Heart right ventricle (tissue), 16 donors: ENCODE results near the gene MEGF11. TPM values are rescaled to one million over a fixed set of nuclear protein-coding genes. Genes with fewer than 3 reads are reported as not detected.

Experiments
- ATAC-seq, 8 donors: fragments of 200-7000 bp; cut with Tn5 transposase; one replicate each; pipeline ENCODE4 v1.9.1; 2020; ENCODE audit warnings: mild to moderate bottlenecking in 8 of 8, moderate library complexity in 8 of 8, moderate number of reproducible peaks in 1 of 8
- DNase-seq, 2 donors: peaks; one replicate each; pipeline ENCODE4 v3.0.0-alpha.2; 2020
- H3K27ac ChIP-seq, 10 donors: fragments of 200-600 bp; sonication (generic) in 2 of 10; one replicate each; pipeline versions ENCODE4 v1.5.0 to v1.8.0; 2020 to 2022; ENCODE audit warnings: mild to moderate bottlenecking in 3 of 10
- H3K27me3 ChIP-seq, 7 donors: fragments of 200-600 bp; one replicate each; pipeline ENCODE4 v1.8.0; 2021 to 2022; ENCODE audit warnings: mild to moderate bottlenecking in 2 of 7
- H3K36me3 ChIP-seq, 9 donors: fragments of 200-600 bp; sonication (generic) in 1 of 9; one replicate each; pipeline versions ENCODE4 v1.5.0 to v1.8.0; 2020 to 2022; ENCODE audit warnings: mild to moderate bottlenecking in 2 of 9
- H3K4me1 ChIP-seq, 9 donors: fragments of 200-600 bp; sonication (generic) in 1 of 9; one replicate each; pipeline versions ENCODE4 v1.5.0 to v1.8.0; 2020 to 2022; ENCODE audit warnings: mild to moderate bottlenecking in 4 of 9
- H3K4me3 ChIP-seq, 10 donors: fragments of 200-600 bp; sonication (generic) in 2 of 10; one replicate each; pipeline versions ENCODE4 v1.5.0 to v1.8.0; 2020 to 2022; ENCODE audit warnings: mild to moderate bottlenecking in 7 of 10, moderate library complexity in 2 of 10
- H3K9me3 ChIP-seq, 11 donors: fragments of 200-600 bp in 10 of 11; sonication (generic) in 2 of 11; one replicate each; pipeline versions ENCODE4 v1.5.0 to v1.8.0; 2013 to 2022; ENCODE audit warnings: mild to moderate bottlenecking in 2 of 11, control low read depth in 1 of 11, moderate library complexity in 1 of 11
- WGBS, 2 donors: extraction: QIAGEN DNeasy Blood & Tissue Kit; methylation state at CpG; one replicate each; pipeline ENCODE4 v1.1.7; 2013; ENCODE audit warnings: inconsistent platforms in 1 of 2; 5-methylcytosine and 5-hydroxymethylcytosine counted together
- intact Hi-C, 10 donors: fragments of 100-400 bp; cut with DNase I; formaldehyde crosslinking; loops; one replicate each; pipeline versions ENCODE4 v1.11.1 to v1.14.2; 2022
- polyA plus RNA-seq, 2 donors: library from polyadenylated mRNA; stranded (reverse); fragments of 200-250 nt; gene quantifications; one replicate each; pipeline ENCODE4 v1.2.3, GENCODE V29; 2013
- total RNA-seq, 10 donors: library from RNA; stranded (reverse); fragmentation: NEBNext Ultra II Directional in 3 of 10; extraction: Animal tissue kit (Norgen Biotek cat#: 25700) in 3 of 10; gene quantifications; one replicate each; pipeline versions ENCODE4 v1.2.1 to v1.2.4, GENCODE V29; 2021 to 2023
- TF ChIP-seq, protein P1 (sequence below), 9 donors: fragments of 200-600 bp; sonication (generic) in 2 of 9; IDR thresholded peaks; one replicate each; pipeline versions ENCODE4 v1.5.0 to v1.8.0; 2021 to 2022; ENCODE audit warnings: antibody characterized with exemption in 9 of 9, mild to moderate bottlenecking in 5 of 9, moderate library complexity in 1 of 9
- donor health status: Arrhythmogenic right ventricular cardiomyopathy.
- donor health status: ischemic (EF 13 %, LVEDD 7.1; RV severe dilation, severe dysfunction).
- donor health status: healthy with polysubstance abuse.
- donor health status: DM: no; HTN: yes; CAD: no.
- donor health status: DM: no; HTN: no; CAD: no.
- donor health status: ischemic (EF 25% LVEDD 6.9; RV normal size, moderate dysfunction).
- donor health status: ischemic (EF 25% LVEDD 5.7; RV mildly dilated, moderate dysfunction).
- donor health status: healthy.
- donor health status: DM: yes; HTN: yes; CAD: no.
- donor health status: Ischemic cardiomyopathy.
- donor health status: ischemic (EF 35%, LVEDD 5.7; RV mildly dilated, moderate dysfunction).
- donor health status: nonischemic (EF 11% LVEDD 7.7; RV severe dilation, severe dysfunction).
- donor health status: DM: yes; HTN: yes; CAD: no.
- donor health status: PGD.
- donor health status: ischemic (EF 29% LVEDD 5.4; RV normal size, mild dysfunction).
- donor health status: nonischemic (EF 23%, LVEDD 6.1; RV moderate dilation, normal function).

The MEGF11 gene
- total and polyA plus RNA-seq, 12 donors, result 0.03 TPM; not detected in 11

- H3K4me3 ChIP-seq, result no peak overlapping the region
- no peaks in the 10 kb centered on the region for H3K9me3 ChIP-seq
- H3K4me1 ChIP-seq, result peaks cover 0 to 11% (median 6%) of the 10 kb centered on the region in 9 donors
- no peaks in the 10 kb centered on the region for H3K36me3 ChIP-seq
- no peak overlapping the region for H3K27ac ChIP-seq
- intact Hi-C loops, result loop anchor here in 5 of 10 donors (10.0 kb wide), 5 partner anchors 108 to 298 kb away; no protein-coding TSS in a partner anchor
- ATAC-seq, result no peak
- 48 to 53% methylated on average over 2 of the region's 2 CpGs for WGBS, 2 donors
- H3K27me3 ChIP-seq, result peaks cover 0 to 86% (median 58%) of the 10 kb centered on the region in 7 donors
- TF ChIP-seq, protein P1, sequence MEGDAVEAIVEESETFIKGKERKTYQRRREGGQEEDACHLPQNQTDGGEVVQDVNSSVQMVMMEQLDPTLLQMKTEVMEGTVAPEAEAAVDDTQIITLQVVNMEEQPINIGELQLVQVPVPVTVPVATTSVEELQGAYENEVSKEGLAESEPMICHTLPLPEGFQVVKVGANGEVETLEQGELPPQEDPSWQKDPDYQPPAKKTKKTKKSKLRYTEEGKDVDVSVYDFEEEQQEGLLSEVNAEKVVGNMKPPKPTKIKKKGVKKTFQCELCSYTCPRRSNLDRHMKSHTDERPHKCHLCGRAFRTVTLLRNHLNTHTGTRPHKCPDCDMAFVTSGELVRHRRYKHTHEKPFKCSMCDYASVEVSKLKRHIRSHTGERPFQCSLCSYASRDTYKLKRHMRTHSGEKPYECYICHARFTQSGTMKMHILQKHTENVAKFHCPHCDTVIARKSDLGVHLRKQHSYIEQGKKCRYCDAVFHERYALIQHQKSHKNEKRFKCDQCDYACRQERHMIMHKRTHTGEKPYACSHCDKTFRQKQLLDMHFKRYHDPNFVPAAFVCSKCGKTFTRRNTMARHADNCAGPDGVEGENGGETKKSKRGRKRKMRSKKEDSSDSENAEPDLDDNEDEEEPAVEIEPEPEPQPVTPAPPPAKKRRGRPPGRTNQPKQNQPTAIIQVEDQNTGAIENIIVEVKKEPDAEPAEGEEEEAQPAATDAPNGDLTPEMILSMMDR (IDR thresholded peaks at IDR 0.05), result no peak
- no peak for DNase-seq
Measured at GRCh38 chr15:65986416-65986815, 267.1 kb downstream of the MEGF11 start.

GRCh38 chr15:65985387-65985786 is 268.2 kb downstream of the MEGF11 start:
- intact Hi-C loops, result loop anchor here in 5 of 10 donors (10.0 kb wide), 5 partner anchors 109 to 299 kb away; no protein-coding TSS in a partner anchor
- 30 to 37% methylated on average over 5 of the region's 5 CpGs for WGBS, 2 donors
- Histone ChIP-seq H3K9me3 (no peaks in the 10 kb centered on the region), H3K27me3 (peaks cover 0 to 86% (median 64%) of the 10 kb centered on the region in 7 donors), H3K4me3 (no peak overlapping the region), H3K27ac (no peak overlapping the region), H3K36me3 (no peaks in the 10 kb centered on the region), H3K4me1 (peaks cover 0 to 11% (median 6%) of the 10 kb centered on the region in 9 donors)
- no peak for DNase-seq
- ATAC-seq, result peak in 2 of 8 donors; percentile 33 to 59
- TF ChIP-seq, protein P1 (IDR thresholded peaks at IDR 0.05), result no peak

GRCh38 chr15:65982627-65983322 is 270.8 kb downstream of the MEGF11 start:
- H3K9me3 ChIP-seq, result no peaks in the 10 kb centered on the region
- peak overlapping the region in 1 of 10 donors; percentile 26 for H3K4me3 ChIP-seq
- no peaks in the 10 kb centered on the region for H3K36me3 ChIP-seq
- no peak for ATAC-seq
- peaks cover 0 to 73% (median 55%) of the 10 kb centered on the region in 7 donors for H3K27me3 ChIP-seq
- H3K4me1 ChIP-seq, result peaks cover 0 to 11% (median 6%) of the 10 kb centered on the region in 9 donors
- TF ChIP-seq, protein P1 (IDR thresholded peaks at IDR 0.05), result no peak
- DNase-seq, result no peak
- intact Hi-C loops, result loop anchor here in 9 of 10 donors (5.0 to 10.0 kb wide), 6 partner anchors 112 to 305 kb away; no protein-coding TSS in a partner anchor
- no peak overlapping the region for H3K27ac ChIP-seq
- 31 to 36% methylated on average over 9 of the region's 9 CpGs for WGBS, 2 donors

- ATAC-seq, result peak in 1 of 8 donors; percentile 40
- H3K27me3 ChIP-seq, result peaks cover 0 to 65% (median 49%) of the 10 kb centered on the region in 7 donors
- H3K4me1 ChIP-seq, result peaks cover 0 to 11% (median 6%) of the 10 kb centered on the region in 9 donors
- DNase-seq, result no peak
- no peaks in the 10 kb centered on the region for H3K9me3 ChIP-seq
- 6 to 7% methylated on average over 42 of the region's 42 CpGs for WGBS, 2 donors
- intact Hi-C loops, result loop anchor here in 9 of 10 donors (5.0 to 10.0 kb wide), 6 partner anchors 113 to 305 kb away; no protein-coding TSS in a partner anchor
- TF ChIP-seq, protein P1 (IDR thresholded peaks at IDR 0.05), result peak in 2 of 9 donors; percentile 5 to 8
- no peaks in the 10 kb centered on the region for H3K36me3 ChIP-seq
- peak overlapping the region in 2 of 10 donors; percentile 16 to 26 for H3K4me3 ChIP-seq
- no peak overlapping the region for H3K27ac ChIP-seq
Measured at GRCh38 chr15:65981837-65982626, 271.5 kb downstream of the MEGF11 start.
